Measurements from ENCODE around the gene LRRN3. TPM values are rescaled to one million over a fixed set of nuclear protein-coding genes. Genes with fewer than 3 reads are reported as not detected.

Gene LRRN3
- total and polyA plus RNA-seq, 2 donors: 2.2 to 39.1 TPM

GRCh38 chr7:111173990-111174389, 83.1 kb downstream of the LRRN3 start:
- Histone ChIP-seq H3K4me1 (ENCODE audit: insufficient read depth) (no peaks in the 10 kb centered on the region), H3K4me3 (ENCODE audit: low read depth, low read length) (no peak overlapping the region), H3K36me3 (ENCODE audit: insufficient read depth) (no peaks in the 10 kb centered on the region), H3K27ac (ENCODE audit: low read depth) (no peak overlapping the region)
- no peak for DNase-seq (ENCODE audit: extremely low spot score)
- 80% methylated on average over 2 of the region's 2 CpGs for WGBS

DNA sequence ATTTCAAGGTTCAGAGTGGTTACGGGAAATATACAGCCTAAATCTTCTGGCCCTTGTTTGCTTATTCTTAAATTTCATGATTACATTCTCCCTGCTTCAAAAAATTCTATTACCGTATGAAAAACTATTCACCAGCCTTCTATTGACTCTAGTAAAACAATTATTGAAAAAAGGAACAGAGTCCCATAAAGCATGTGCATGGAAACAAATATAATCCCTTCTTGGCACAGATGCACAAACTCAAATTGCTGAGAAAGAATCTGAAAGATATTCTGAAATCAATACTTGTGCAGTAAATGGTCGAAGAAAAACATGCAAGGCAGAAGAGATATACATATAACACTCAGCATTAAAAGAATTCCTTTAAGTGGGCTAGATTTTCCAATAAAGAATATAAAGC, 83.6 kb downstream of the LRRN3 start:
- 56% methylated on average over 3 of the region's 3 CpGs for WGBS

More for the DNA sequence above, 83.6 kb downstream of the LRRN3 start:
- no peaks in the 10 kb centered on the region for H3K4me1 ChIP-seq (ENCODE audit: insufficient read depth)
- no peaks in the 10 kb centered on the region for H3K36me3 ChIP-seq (ENCODE audit: insufficient read depth)
- H3K4me3 ChIP-seq (ENCODE audit: low read depth, low read length): no peak overlapping the region
- H3K27ac ChIP-seq (ENCODE audit: low read depth): no peak overlapping the region
- DNase-seq (ENCODE audit: extremely low spot score): no peak
